Measurements from ENCODE around the gene PTPRD. TPM values are rescaled to one million over a fixed set of nuclear protein-coding genes. Genes with fewer than 3 reads are reported as not detected.

Gene PTPRD
- total and polyA plus RNA-seq, 2 donors (not counting 1 experiment from before 2014, with no cell fraction given) = 0.35 to 4.8 TPM

- Histone ChIP-seq H3K36me3 (ENCODE audit: control insufficient read depth, insufficient read depth, low read length) (no peaks in the 10 kb centered on the region), H3K9ac (ENCODE audit: insufficient read depth, low read length) (no peak overlapping the region), H3K4me2 (ENCODE audit: extremely low read depth, insufficient read depth, low read length) (no peak overlapping the region), H4K20me1 (ENCODE audit: control insufficient read depth, extremely low read depth, insufficient read depth, low read length) (no peaks in the 10 kb centered on the region), H3K4me1 (ENCODE audit: control insufficient read depth, extremely low read depth, insufficient read depth, low read length) (no peaks in the 10 kb centered on the region), H2AFZ (ENCODE audit: low read length) (no peak overlapping the region), H3K27ac (ENCODE audit: insufficient read depth, low read length) (no peak overlapping the region), H3K9me3 (ENCODE audit: control insufficient read depth, insufficient read depth, low read depth, low read length) (no peaks in the 10 kb centered on the region), H3K27me3 (ENCODE audit: control insufficient read depth, insufficient read depth, low read length) (no peaks in the 10 kb centered on the region), H3K4me3 (replicated peaks in 1 of 4; ENCODE audit: control extremely low read depth in 1 of 4, insufficient read depth in 1 of 4, low read depth in 3 of 4, low read length in 4 of 4) (no peak overlapping the region), H3K79me2 (ENCODE audit: control insufficient read depth, insufficient read depth, low read length) (no peaks in the 10 kb centered on the region)
- TF ChIP-seq, protein P1, sequence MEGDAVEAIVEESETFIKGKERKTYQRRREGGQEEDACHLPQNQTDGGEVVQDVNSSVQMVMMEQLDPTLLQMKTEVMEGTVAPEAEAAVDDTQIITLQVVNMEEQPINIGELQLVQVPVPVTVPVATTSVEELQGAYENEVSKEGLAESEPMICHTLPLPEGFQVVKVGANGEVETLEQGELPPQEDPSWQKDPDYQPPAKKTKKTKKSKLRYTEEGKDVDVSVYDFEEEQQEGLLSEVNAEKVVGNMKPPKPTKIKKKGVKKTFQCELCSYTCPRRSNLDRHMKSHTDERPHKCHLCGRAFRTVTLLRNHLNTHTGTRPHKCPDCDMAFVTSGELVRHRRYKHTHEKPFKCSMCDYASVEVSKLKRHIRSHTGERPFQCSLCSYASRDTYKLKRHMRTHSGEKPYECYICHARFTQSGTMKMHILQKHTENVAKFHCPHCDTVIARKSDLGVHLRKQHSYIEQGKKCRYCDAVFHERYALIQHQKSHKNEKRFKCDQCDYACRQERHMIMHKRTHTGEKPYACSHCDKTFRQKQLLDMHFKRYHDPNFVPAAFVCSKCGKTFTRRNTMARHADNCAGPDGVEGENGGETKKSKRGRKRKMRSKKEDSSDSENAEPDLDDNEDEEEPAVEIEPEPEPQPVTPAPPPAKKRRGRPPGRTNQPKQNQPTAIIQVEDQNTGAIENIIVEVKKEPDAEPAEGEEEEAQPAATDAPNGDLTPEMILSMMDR (conservative IDR thresholded peaks at IDR 0.05 in 1 of 2, IDR thresholded peaks at IDR 0.05 in 1 of 2; ENCODE audit: low read depth in 1 of 2, low read length in 2 of 2) = no peak
- no peak for TF ChIP-seq EZH2 (IDR thresholded peaks at IDR 0.05; ENCODE audit: low read length, missing control alignments)
- DNase-seq (ENCODE audit: low read depth in 2 of 2) = no peak
Measured at GRCh38 chr9:9783211-9783610, 829.6 kb downstream of the PTPRD start.

- Histone ChIP-seq H3K9ac (ENCODE audit: insufficient read depth, low read length) (no peak overlapping the region), H3K4me1 (ENCODE audit: control insufficient read depth, extremely low read depth, insufficient read depth, low read length) (no peaks in the 10 kb centered on the region), H3K36me3 (ENCODE audit: control insufficient read depth, insufficient read depth, low read length) (no peaks in the 10 kb centered on the region), H3K9me3 (ENCODE audit: control insufficient read depth, insufficient read depth, low read depth, low read length) (no peaks in the 10 kb centered on the region), H3K4me2 (ENCODE audit: extremely low read depth, insufficient read depth, low read length) (no peak overlapping the region), H4K20me1 (ENCODE audit: control insufficient read depth, extremely low read depth, insufficient read depth, low read length) (no peaks in the 10 kb centered on the region), H3K79me2 (ENCODE audit: control insufficient read depth, insufficient read depth, low read length) (no peaks in the 10 kb centered on the region), H3K27me3 (ENCODE audit: control insufficient read depth, insufficient read depth, low read length) (no peaks in the 10 kb centered on the region), H2AFZ (ENCODE audit: low read length) (no peak overlapping the region), H3K27ac (ENCODE audit: insufficient read depth, low read length) (no peak overlapping the region), H3K4me3 (replicated peaks in 1 of 4; ENCODE audit: control extremely low read depth in 1 of 4, insufficient read depth in 1 of 4, low read depth in 3 of 4, low read length in 4 of 4) (no peak overlapping the region)
- DNase-seq (ENCODE audit: low read depth in 2 of 2) = no peak
- TF ChIP-seq EZH2 (IDR thresholded peaks at IDR 0.05; ENCODE audit: low read length, missing control alignments) = no peak
- TF ChIP-seq, protein P1 (conservative IDR thresholded peaks at IDR 0.05 in 1 of 2, IDR thresholded peaks at IDR 0.05 in 1 of 2; ENCODE audit: low read depth in 1 of 2, low read length in 2 of 2) = no peak
Measured at GRCh38 chr9:9778293-9778692, 834.5 kb downstream of the PTPRD start.

- no peak overlapping the region for H2AFZ ChIP-seq (ENCODE audit: low read length)
- H3K4me2 ChIP-seq (ENCODE audit: extremely low read depth, insufficient read depth, low read length) = no peak overlapping the region
- TF ChIP-seq, protein P1 (conservative IDR thresholded peaks at IDR 0.05 in 1 of 2, IDR thresholded peaks at IDR 0.05 in 1 of 2; ENCODE audit: low read depth in 1 of 2, low read length in 2 of 2) = no peak
- TF ChIP-seq EZH2 (IDR thresholded peaks at IDR 0.05; ENCODE audit: low read length, missing control alignments) = no peak
- H3K27ac ChIP-seq (ENCODE audit: insufficient read depth, low read length) = no peak overlapping the region
- no peaks in the 10 kb centered on the region for H3K27me3 ChIP-seq (ENCODE audit: control insufficient read depth, insufficient read depth, low read length)
- no peaks in the 10 kb centered on the region for H3K9me3 ChIP-seq (ENCODE audit: control insufficient read depth, insufficient read depth, low read depth, low read length)
- H3K4me1 ChIP-seq (ENCODE audit: control insufficient read depth, extremely low read depth, insufficient read depth, low read length) = no peaks in the 10 kb centered on the region
- H3K36me3 ChIP-seq (ENCODE audit: control insufficient read depth, insufficient read depth, low read length) = no peaks in the 10 kb centered on the region
- H4K20me1 ChIP-seq (ENCODE audit: control insufficient read depth, extremely low read depth, insufficient read depth, low read length) = no peaks in the 10 kb centered on the region
- no peak for DNase-seq (ENCODE audit: low read depth in 2 of 2)
- H3K79me2 ChIP-seq (ENCODE audit: control insufficient read depth, insufficient read depth, low read length) = no peaks in the 10 kb centered on the region
- no peak overlapping the region for H3K4me3 ChIP-seq (replicated peaks in 1 of 4; ENCODE audit: control extremely low read depth in 1 of 4, insufficient read depth in 1 of 4, low read depth in 3 of 4, low read length in 4 of 4)
- H3K9ac ChIP-seq (ENCODE audit: insufficient read depth, low read length) = no peak overlapping the region
Measured at GRCh38 chr9:9774471-9774870, 838.3 kb downstream of the PTPRD start.

All from fibroblast of lung (primary cell).